ENCODE data around the gene CIITA. TPM values are rescaled to one million over a fixed set of nuclear protein-coding genes. Genes with fewer than 3 reads are reported as not detected.

Gene CIITA
- total and polyA plus RNA-seq, 8 donors = 1.8 to 39.7 (median 5.4) TPM

DNA sequence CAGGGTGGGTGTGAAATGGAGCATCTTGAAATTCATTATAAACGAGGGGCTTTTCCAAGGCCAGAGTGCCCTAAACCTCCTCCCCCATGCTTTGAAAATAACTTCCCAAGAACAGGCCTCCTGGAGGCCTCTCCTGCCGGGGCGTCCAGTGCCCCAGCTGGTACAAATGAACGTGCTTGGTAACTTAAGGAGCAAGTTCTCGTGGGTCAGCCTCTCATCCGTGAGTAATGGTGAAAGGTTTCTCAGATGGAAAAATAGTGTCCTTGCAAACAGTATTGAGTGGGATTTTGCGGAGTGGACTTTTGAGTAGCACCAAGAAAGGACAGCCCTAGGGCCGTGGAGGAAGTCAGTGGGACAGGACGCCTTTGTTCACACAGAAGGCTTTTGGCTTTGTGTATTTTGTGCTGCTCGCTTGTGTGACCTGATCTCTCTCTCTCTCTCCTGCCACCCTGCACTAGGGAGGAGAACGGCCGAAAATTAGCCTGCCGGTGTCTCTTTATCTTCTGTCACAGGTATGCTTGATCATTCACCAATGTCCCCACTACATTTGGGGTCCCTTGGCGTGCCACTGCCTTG is 102.0 kb downstream of the CIITA start:
- Histone ChIP-seq H3K4me1 (no peaks in the 10 kb centered on the region), H3K27ac (peak overlapping the region in 1 of 4 donors; percentile 5), H3K36me3 (peaks cover 0 to 10% (median 0%) of the 10 kb centered on the region in 3 donors), H3K9me3 (no peaks in the 10 kb centered on the region), H3K27me3 (no peaks in the 10 kb centered on the region), H3K4me3 (no peak overlapping the region)
- DNase-seq (no peak), FAIRE-seq (no peak), ATAC-seq (no peak)
- intact Hi-C loops (cut with DNase I) = no loop called here
- TF ChIP-seq CTCF (IDR thresholded peaks at IDR 0.05) = no peak
- WGBS, 2 donors = 89 to 92% methylated on average over 14 of the region's 14 CpGs

- FAIRE-seq (peak; percentile 43), ATAC-seq (peak; percentile 56 to 75 (median 62)), DNase-seq (peak in 2 of 6 donors; percentile 28)
- H3K36me3 ChIP-seq = peaks cover 0 to 10% (median 0%) of the 10 kb centered on the region in 3 donors
- no peak for TF ChIP-seq CTCF (IDR thresholded peaks at IDR 0.05)
- H3K9me3 ChIP-seq = no peaks in the 10 kb centered on the region
- peak overlapping the region in 2 of 4 donors; percentile 5 to 50 for H3K27ac ChIP-seq
- WGBS, 2 donors = 77 to 82% methylated on average over 19 of the region's 19 CpGs
- H3K4me1 ChIP-seq = no peaks in the 10 kb centered on the region
- intact Hi-C loops (cut with DNase I) = no loop called here
- H3K27me3 ChIP-seq = no peaks in the 10 kb centered on the region
- H3K4me3 ChIP-seq = no peak overlapping the region
Measured at GRCh38 chr16:10979717-10980601, 103.0 kb downstream of the CIITA start.

DNA sequence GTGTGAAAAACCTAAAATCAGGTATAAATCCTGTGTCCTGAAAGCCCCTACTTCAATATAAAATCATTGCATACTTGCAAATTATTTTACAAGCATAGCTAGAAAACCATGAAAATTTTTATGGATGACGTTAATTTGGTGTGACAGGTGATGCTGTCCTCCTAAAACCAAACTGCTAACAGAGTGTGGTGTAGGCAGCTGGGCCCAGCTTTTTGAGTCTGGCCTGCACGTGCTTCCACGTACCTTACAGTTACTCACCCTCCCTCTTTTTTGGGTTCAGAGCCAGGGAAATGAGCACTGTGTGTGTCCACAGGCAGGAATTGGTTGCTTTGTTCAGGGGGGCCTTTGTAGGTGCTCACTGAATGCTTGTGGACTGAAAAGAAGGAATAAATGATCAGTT is 103.8 kb downstream of the CIITA start:
- no peaks in the 10 kb centered on the region for H3K4me1 ChIP-seq
- WGBS, 2 donors = 90 to 97% methylated on average over 3 of the region's 3 CpGs
- H3K4me3 ChIP-seq = no peak overlapping the region
- H3K27me3 ChIP-seq = no peaks in the 10 kb centered on the region
- peaks cover 0 to 10% (median 0%) of the 10 kb centered on the region in 3 donors for H3K36me3 ChIP-seq
- intact Hi-C loops (cut with DNase I) = no loop called here
- H3K27ac ChIP-seq = no peak overlapping the region
- FAIRE-seq (no peak), DNase-seq (no peak), ATAC-seq (no peak)
- TF ChIP-seq CTCF (IDR thresholded peaks at IDR 0.05) = no peak
- H3K9me3 ChIP-seq = no peaks in the 10 kb centered on the region

DNA sequence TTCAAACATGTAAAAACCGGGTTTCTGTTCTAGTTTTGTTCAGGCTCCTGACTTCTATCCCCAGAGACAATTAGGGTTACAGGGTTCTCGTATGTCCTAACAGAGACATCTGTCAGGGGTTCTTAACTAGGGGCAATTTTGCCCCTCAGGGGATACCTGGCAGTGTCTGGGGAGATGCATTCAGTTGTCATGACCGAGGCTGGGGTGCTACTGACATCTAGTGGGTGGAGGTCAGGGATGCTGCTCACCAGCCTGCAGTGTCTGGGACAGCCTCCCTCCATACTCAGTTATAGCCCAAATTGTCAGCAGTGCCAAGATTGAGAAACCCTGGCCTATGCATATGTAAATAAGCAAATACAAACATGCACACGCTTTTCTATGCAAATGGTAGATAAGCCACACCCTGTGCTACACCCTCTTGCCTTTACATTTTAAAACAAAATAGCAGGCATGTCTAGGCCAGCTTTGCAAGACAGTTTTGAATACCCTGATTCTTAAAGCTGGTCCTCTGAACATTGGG is 104.8 kb downstream of the CIITA start:
- intact Hi-C loops (cut with DNase I) = no loop called here
- no peak for TF ChIP-seq CTCF (IDR thresholded peaks at IDR 0.05)
- peaks cover 0 to 10% (median 0%) of the 10 kb centered on the region in 3 donors for H3K36me3 ChIP-seq
- H3K27me3 ChIP-seq = no peaks in the 10 kb centered on the region
- H3K4me1 ChIP-seq = no peaks in the 10 kb centered on the region
- no peak overlapping the region for H3K4me3 ChIP-seq
- no peaks in the 10 kb centered on the region for H3K9me3 ChIP-seq
- 86 to 88% methylated on average over 4 of the region's 4 CpGs for WGBS, 2 donors
- DNase-seq (no peak), ATAC-seq (peak in 3 of 4 donors; percentile 28 to 47 (median 39)), FAIRE-seq (no peak)
- no peak overlapping the region for H3K27ac ChIP-seq

Measured in pancreas (tissue), 10 donors.